Smooth muscle cell (in vitro differentiated cells): ENCODE measurements around the gene ATF3. TPM values are rescaled to one million over a fixed set of nuclear protein-coding genes. Genes with fewer than 3 reads are reported as not detected.

Experiments
- DNase-seq: peaks from one replicate; lab custom pipeline; 2025; ENCODE audit not compliant: unreplicated experiment; lab: John Stamatoyannopoulos, UW
- H2AFZ ChIP-seq: fragments of 200-600 bp; sonication (generic); 2 replicates; pipeline ENCODE4 v1.6.0; 2016; ENCODE audit warnings: antibody characterized with exemption, low read depth, mild to moderate bottlenecking
- H3F3A ChIP-seq: fragments of 200-600 bp; sonication (generic); 2 replicates; pipeline ENCODE4 v1.6.0; 2017; ENCODE audit warnings: antibody characterized with exemption, low read depth
- H3K27ac ChIP-seq: fragments of 200-600 bp; sonication (generic); 2 replicates; pipeline ENCODE4 v1.5.1; 2016; ENCODE audit warnings: low read depth, mild to moderate bottlenecking
- H3K27me3 ChIP-seq: fragments of 200-600 bp; sonication (generic); 2 replicates; pipeline ENCODE4 v1.6.1; 2016; ENCODE audit warnings: low read depth, mild to moderate bottlenecking
- H3K36me3 ChIP-seq: fragments of 200-600 bp; sonication (generic); 2 replicates; pipeline ENCODE4 v1.5.1; 2016; ENCODE audit warnings: low read depth
- H3K4me1 ChIP-seq: fragments of 200-600 bp; sonication (generic); 2 replicates; pipeline ENCODE4 v1.5.1; 2016; ENCODE audit warnings: low read depth
- H3K4me2 ChIP-seq: fragments of 200-600 bp; sonication (generic); 2 replicates; pipeline ENCODE4 v1.6.0; 2016; ENCODE audit warnings: mild to moderate bottlenecking
- H3K4me3 ChIP-seq: fragments of 200-600 bp; sonication (generic); 2 replicates; pipeline ENCODE4 v1.5.1; 2016; ENCODE audit warnings: mild to moderate bottlenecking
- H3K79me2 ChIP-seq: fragments of 200-600 bp; sonication (generic); 2 replicates; pipeline ENCODE4 v1.6.0; 2016; ENCODE audit warnings: low read depth, mild to moderate bottlenecking
- H3K9ac ChIP-seq: fragments of 200-600 bp; sonication (generic); 2 replicates; pipeline ENCODE4 v1.6.0; 2016; ENCODE audit warnings: low read depth
- H3K9me3 ChIP-seq: fragments of 200-600 bp; sonication (generic); replicated peaks from 2 replicates; pipeline ENCODE4 v1.5.1; 2016; ENCODE audit warnings: low read depth
- H4K20me1 ChIP-seq: fragments of 200-600 bp; sonication (generic); 2 replicates; pipeline ENCODE4 v1.6.0; 2016; ENCODE audit warnings: low read depth
- CTCF ChIP-seq: fragments of 200-600 bp; sonication (generic); IDR thresholded peaks from 2 replicates; pipeline ENCODE4 v1.5.1; 2017; ENCODE audit warnings: borderline replicate concordance, mild to moderate bottlenecking, antibody characterized with exemption; ENCODE audit not compliant: insufficient read depth, poor library complexity, severe bottlenecking
- WGBS: methylation state at CpG from one replicate; pipeline ENCODE4 v1.1.7; 2016; ENCODE audit warnings: low lambda C conversion rate; 5-methylcytosine and 5-hydroxymethylcytosine counted together
- polyA plus RNA-seq: library from polyadenylated mRNA; unstranded; fragments of >200 nt; fragmentation: Nextera tagmentation; extraction: Ambion mirVana; gene quantifications from 2 replicates; pipeline ENCODE4 v1.2.1, GENCODE V29; 2016
- total RNA-seq: library from RNA; depleted of rRNA; stranded (reverse); fragments of >200 nt; gene quantifications from 2 replicates; pipeline ENCODE4 v1.2.3, GENCODE V29; 2014

ATF3 gene
- total and polyA plus RNA-seq, 2 experiments from 2014 or later = 152 to 231 TPM

GRCh38 chr1:212574732-212575131, 33.8 kb upstream of the ATF3 start:
- Histone ChIP-seq H3K27ac (no peak overlapping the region), H3K27me3 (no peaks in the 10 kb centered on the region), H3K4me1 (no peaks in the 10 kb centered on the region), H3K9ac (no peak overlapping the region), H3K9me3 (no peaks in the 10 kb centered on the region), H4K20me1 (no peaks in the 10 kb centered on the region), H3K4me3 (no peak overlapping the region), H3K4me2 (no peak overlapping the region), H3K79me2 (no peaks in the 10 kb centered on the region), H3F3A (no peaks in the 10 kb centered on the region), H2AFZ (no peak overlapping the region), H3K36me3 (no peaks in the 10 kb centered on the region)
- DNase-seq = no peak
- 90% methylated on average over 3 of the region's 3 CpGs for WGBS
- TF ChIP-seq CTCF = no peak

- TF ChIP-seq CTCF = no peak
- Histone ChIP-seq H3K4me2 (no peak overlapping the region), H3K9me3 (no peaks in the 10 kb centered on the region), H3K4me1 (no peaks in the 10 kb centered on the region), H4K20me1 (no peaks in the 10 kb centered on the region), H3F3A (no peaks in the 10 kb centered on the region), H3K4me3 (no peak overlapping the region), H3K27ac (no peak overlapping the region), H3K36me3 (no peaks in the 10 kb centered on the region), H3K9ac (no peak overlapping the region), H3K79me2 (no peaks in the 10 kb centered on the region), H2AFZ (no peak overlapping the region), H3K27me3 (no peaks in the 10 kb centered on the region)
- 94% methylated on average over 2 of the region's 2 CpGs for WGBS
- no peak for DNase-seq
Observed at GRCh38 chr1:212575333-212575732, 33.2 kb upstream of the ATF3 start.

- H3K9ac ChIP-seq = no peak overlapping the region
- 100% methylated on average over 1 of the region's 1 CpG for WGBS
- H3K79me2 ChIP-seq = no peaks in the 10 kb centered on the region
- H3K9me3 ChIP-seq = no peaks in the 10 kb centered on the region
- H2AFZ ChIP-seq = no peak overlapping the region
- H4K20me1 ChIP-seq = no peaks in the 10 kb centered on the region
- H3F3A ChIP-seq = no peaks in the 10 kb centered on the region
- no peaks in the 10 kb centered on the region for H3K27me3 ChIP-seq
- no peak overlapping the region for H3K4me2 ChIP-seq
- no peak for TF ChIP-seq CTCF
- no peak for DNase-seq
- no peaks in the 10 kb centered on the region for H3K4me1 ChIP-seq
- no peak overlapping the region for H3K4me3 ChIP-seq
- no peak overlapping the region for H3K27ac ChIP-seq
- no peaks in the 10 kb centered on the region for H3K36me3 ChIP-seq
Observed at GRCh38 chr1:212578041-212578440, 30.5 kb upstream of the ATF3 start.

GRCh38 chr1:212581034-212581433, 27.5 kb upstream of the ATF3 start:
- Histone ChIP-seq H2AFZ (no peak overlapping the region), H3K36me3 (no peaks in the 10 kb centered on the region), H3K9ac (no peak overlapping the region), H4K20me1 (no peaks in the 10 kb centered on the region), H3K9me3 (no peaks in the 10 kb centered on the region), H3K79me2 (no peaks in the 10 kb centered on the region), H3K4me3 (no peak overlapping the region), H3K27ac (no peak overlapping the region), H3K27me3 (no peaks in the 10 kb centered on the region), H3K4me1 (no peaks in the 10 kb centered on the region), H3F3A (no peaks in the 10 kb centered on the region), H3K4me2 (no peak overlapping the region)
- no peak for TF ChIP-seq CTCF
- DNase-seq = no peak
- 94% methylated on average over 8 of the region's 8 CpGs for WGBS
